Measurements from ENCODE around the gene OGFOD3.

DNA sequence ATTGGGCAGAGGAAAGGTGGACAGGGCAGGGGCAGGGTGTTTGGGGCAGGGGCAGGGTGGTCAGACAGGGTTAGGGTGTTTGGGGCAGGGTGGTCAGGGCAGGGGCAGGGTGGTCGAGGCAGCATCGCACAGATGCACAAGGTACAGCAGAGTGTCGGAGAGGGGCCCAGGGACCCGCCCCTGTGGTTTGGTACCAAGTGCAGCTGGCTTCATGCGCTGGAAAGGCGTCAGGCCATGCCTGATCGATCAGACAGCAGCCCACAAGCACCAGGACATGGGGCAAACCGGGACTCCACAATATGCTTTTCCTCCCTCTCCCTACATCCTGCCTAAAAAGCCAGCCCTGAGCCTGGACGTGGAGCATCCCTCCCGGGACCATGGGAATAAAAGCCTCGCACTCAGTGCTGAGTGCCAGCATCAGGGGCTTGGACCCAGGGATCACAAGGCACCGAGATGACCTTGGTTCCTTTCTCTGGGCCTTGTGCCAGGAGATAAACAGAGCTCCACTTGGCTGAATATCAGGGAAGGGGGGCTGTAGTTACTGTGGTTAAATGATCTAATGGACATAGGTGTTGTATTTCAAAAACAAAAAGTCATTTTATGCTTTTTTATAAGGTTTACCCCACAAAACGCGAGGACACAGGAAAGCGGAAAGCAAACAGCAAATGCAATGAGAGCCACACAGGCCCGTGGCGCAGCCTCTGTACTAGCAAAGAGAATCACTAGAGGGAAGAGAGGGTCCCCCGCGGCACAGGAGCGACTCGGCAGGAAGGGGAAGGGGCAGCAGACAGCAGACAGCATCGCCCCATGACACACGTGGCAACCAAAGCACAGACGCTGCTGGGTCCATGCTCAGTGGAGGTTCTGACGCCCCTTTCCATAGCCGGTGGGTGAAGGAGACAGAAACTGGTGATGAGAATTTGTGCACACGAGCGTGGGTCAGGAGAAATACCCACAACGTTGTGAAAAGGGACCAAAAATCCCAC is 5.6 kb downstream of the OGFOD3 start:
- TF ChIP-seq EZH2 (IDR thresholded peaks at IDR 0.05; ENCODE audit: insufficient read depth, poor library complexity, severe bottlenecking): no peak
- no peak for TF ChIP-seq EZH2phosphoT487 (IDR thresholded peaks at IDR 0.05; ENCODE audit: insufficient read depth, low read depth)

Data from GM23248 (cell line).